GM06990 (cell line): ENCODE data around the gene ANGEL2.
"Not testable (repeated sequence)": the region's sequence is repeated elsewhere in the genome, so short reads cannot be mapped to it uniquely, and the experiment has no call there.

ENCODE experiments used
- DNase-seq: peaks from one replicate; pipeline ENCODE4 v3.0.0-alpha.2; 2011; ENCODE audit not compliant: insufficient read length; ENCODE audit errors: extremely low read depth
- H3K27me3 ChIP-seq: replicated peaks from 2 replicates; pipeline ENCODE4 v1.6.0; 2011; ENCODE audit warnings: low read length; ENCODE audit not compliant: control insufficient read depth, insufficient read depth
- H3K36me3 ChIP-seq: 2 replicates; pipeline ENCODE4 v1.5.1; 2011; ENCODE audit warnings: low read length; ENCODE audit not compliant: control insufficient read depth, insufficient read depth
- H3K4me3 ChIP-seq: replicated peaks from 2 replicates; pipeline ENCODE4 v1.5.1; 2011; ENCODE audit warnings: low read depth, mild to moderate bottlenecking, control low read depth, low read length
- CTCF ChIP-seq: IDR thresholded peaks from 2 replicates; pipeline ENCODE4 v1.5.1; 2011; ENCODE audit warnings: low read length, control low read depth, mild to moderate bottlenecking, inconsistent platforms; ENCODE audit not compliant: insufficient read depth, poor library complexity, severe bottlenecking

ANGEL2 gene

GRCh38 chr1:213008564-213008963 is 7.1 kb downstream of the ANGEL2 start:
- DNase-seq = no peak
- Histone ChIP-seq H3K36me3 (no peaks in the 10 kb centered on the region; the same call in none of the 2 replicates), H3K4me3 (no peak overlapping the region), H3K27me3 (no peaks in the 10 kb centered on the region)
- no peak for TF ChIP-seq CTCF

DNA sequence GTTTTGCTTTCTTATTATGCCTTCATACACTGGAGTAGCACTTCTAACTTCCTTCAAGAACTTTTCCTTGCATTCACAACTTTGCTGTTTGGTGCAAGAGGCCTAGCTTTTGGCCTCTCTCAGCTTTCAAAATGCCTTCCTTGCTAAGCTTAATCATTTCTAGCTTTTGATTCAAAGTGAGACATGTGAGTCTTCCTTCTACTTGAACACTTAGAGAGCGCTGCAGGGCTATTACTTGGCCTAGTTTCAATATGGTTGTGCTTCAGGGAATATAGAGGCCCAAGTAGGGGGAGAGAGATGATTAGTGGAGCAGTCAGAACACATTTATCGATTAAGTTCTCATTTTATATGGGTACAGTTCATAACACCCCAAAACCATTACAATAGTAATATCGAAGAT is 12.4 kb downstream of the ANGEL2 start:
- H3K36me3 ChIP-seq = no peaks in the 10 kb centered on the region; the same call in 1 of the 2 replicates
- DNase-seq = no peak
- H3K4me3 ChIP-seq = no peak overlapping the region
- no peaks in the 10 kb centered on the region for H3K27me3 ChIP-seq
- TF ChIP-seq CTCF = no peak

- H3K36me3 ChIP-seq = no peaks in the 10 kb centered on the region; the same call in none of the 2 replicates
- no peak overlapping the region for H3K4me3 ChIP-seq
- no peak for TF ChIP-seq CTCF
- H3K27me3 ChIP-seq = no peaks in the 10 kb centered on the region
- DNase-seq = no peak
Measured at GRCh38 chr1:212994926-212995325, 20.7 kb downstream of the ANGEL2 start.

GRCh38 chr1:212993960-212994359 is 21.7 kb downstream of the ANGEL2 start:
- not testable (repeated sequence) for DNase-seq, H3K36me3 ChIP-seq, H3K4me3 ChIP-seq, H3K27me3 ChIP-seq

GRCh38 chr1:212990276-212990675 is 25.4 kb downstream of the ANGEL2 start:
- Histone ChIP-seq H3K27me3 (no peaks in the 10 kb centered on the region), H3K36me3 (no peaks in the 10 kb centered on the region; the same call in none of the 2 replicates), H3K4me3 (no peak overlapping the region)
- no peak for TF ChIP-seq CTCF
- DNase-seq = no peak

- TF ChIP-seq CTCF = no peak
- Histone ChIP-seq H3K27me3 (no peaks in the 10 kb centered on the region), H3K4me3 (no peak overlapping the region), H3K36me3 (peaks cover 2% of the 10 kb centered on the region)
- DNase-seq = no peak
Measured at GRCh38 chr1:212987702-212988322, 27.9 kb downstream of the ANGEL2 start.
